ENCODE measurements around the gene MNT. TPM values are rescaled to one million over a fixed set of nuclear protein-coding genes. Genes with fewer than 3 reads are reported as not detected.
A peak's percentile ranks its signal among the peaks of the same experiment; 100 is the strongest.
"Not testable (repeated sequence)": the region's sequence is repeated elsewhere in the genome, so short reads cannot be mapped to it uniquely, and the experiment has no call there.

Gene MNT
- total and polyA plus RNA-seq, 8 donors = 10.9 to 31.9 (median 16.3) TPM

DNA sequence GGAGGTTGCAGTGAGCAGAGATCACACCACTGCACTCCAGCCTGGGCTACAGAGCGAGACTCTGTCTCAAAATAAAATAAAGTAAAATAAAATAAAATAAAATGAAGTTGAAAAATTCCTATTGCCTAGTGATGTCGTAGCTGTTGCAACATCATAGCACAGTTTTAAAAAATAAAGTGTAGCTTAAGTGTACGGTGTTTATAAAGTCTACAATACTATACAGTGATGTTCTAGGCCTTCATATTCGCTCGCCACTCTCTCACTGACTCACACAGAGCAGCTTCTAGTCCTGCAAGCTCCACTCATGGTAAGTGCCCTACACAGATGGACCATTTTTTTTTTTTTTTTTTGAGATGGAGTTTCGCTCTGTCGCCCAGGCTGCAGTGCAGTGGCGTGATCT, 43.5 kb upstream of the MNT start:
- H3K4me1 ChIP-seq = peaks cover 0 to 11% of the 10 kb centered on the region in 2 donors
- intact Hi-C loops (cut with DNase I) = no loop called here

DNA sequence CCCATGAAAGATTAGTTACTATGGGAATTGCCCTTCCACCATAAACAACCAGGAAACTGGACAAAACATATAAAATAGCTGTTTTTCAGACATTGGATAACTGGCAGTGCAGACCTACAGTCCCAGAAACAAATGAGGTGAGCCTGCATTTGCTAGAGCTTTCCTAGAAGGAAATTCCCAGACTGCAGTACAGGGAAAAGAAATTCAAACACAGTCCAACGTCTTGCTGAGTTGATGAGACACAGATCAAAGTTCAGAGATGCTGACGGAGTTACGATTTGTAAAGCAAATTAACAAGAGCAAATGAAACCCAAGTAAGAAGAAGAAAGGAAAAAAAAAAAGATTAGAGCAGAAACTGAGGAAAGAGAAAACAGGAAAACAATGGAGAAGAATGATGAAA, 41.3 kb upstream of the MNT start:
- Histone ChIP-seq H3K27ac (no peak overlapping the region), H3K9me3 (peaks cover 0 to 4% of the 10 kb centered on the region in 2 donors), H3K4me3 (no peak overlapping the region), H3K36me3 (peaks cover 0 to 19% of the 10 kb centered on the region in 2 donors), H3K27me3 (no peaks in the 10 kb centered on the region), H3K4me1 (peaks cover 0 to 25% of the 10 kb centered on the region in 2 donors)
- no peak for ATAC-seq
- TF ChIP-seq, protein P1, sequence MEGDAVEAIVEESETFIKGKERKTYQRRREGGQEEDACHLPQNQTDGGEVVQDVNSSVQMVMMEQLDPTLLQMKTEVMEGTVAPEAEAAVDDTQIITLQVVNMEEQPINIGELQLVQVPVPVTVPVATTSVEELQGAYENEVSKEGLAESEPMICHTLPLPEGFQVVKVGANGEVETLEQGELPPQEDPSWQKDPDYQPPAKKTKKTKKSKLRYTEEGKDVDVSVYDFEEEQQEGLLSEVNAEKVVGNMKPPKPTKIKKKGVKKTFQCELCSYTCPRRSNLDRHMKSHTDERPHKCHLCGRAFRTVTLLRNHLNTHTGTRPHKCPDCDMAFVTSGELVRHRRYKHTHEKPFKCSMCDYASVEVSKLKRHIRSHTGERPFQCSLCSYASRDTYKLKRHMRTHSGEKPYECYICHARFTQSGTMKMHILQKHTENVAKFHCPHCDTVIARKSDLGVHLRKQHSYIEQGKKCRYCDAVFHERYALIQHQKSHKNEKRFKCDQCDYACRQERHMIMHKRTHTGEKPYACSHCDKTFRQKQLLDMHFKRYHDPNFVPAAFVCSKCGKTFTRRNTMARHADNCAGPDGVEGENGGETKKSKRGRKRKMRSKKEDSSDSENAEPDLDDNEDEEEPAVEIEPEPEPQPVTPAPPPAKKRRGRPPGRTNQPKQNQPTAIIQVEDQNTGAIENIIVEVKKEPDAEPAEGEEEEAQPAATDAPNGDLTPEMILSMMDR (IDR thresholded peaks at IDR 0.05) = no peak
- no peak for DNase-seq
- intact Hi-C loops (cut with DNase I) = no loop called here

More for the DNA sequence above, 43.5 kb upstream of the MNT start:
- TF ChIP-seq, protein P1 (IDR thresholded peaks at IDR 0.05) = no peak
- Histone ChIP-seq H3K36me3 (peaks cover 0 to 6% of the 10 kb centered on the region in 2 donors), H3K4me3 (no peak overlapping the region), H3K9me3 (peaks cover 0 to 4% of the 10 kb centered on the region in 2 donors), H3K27me3 (no peaks in the 10 kb centered on the region), H3K27ac (no peak overlapping the region)
- ATAC-seq (no peak), DNase-seq (no peak)

DNA sequence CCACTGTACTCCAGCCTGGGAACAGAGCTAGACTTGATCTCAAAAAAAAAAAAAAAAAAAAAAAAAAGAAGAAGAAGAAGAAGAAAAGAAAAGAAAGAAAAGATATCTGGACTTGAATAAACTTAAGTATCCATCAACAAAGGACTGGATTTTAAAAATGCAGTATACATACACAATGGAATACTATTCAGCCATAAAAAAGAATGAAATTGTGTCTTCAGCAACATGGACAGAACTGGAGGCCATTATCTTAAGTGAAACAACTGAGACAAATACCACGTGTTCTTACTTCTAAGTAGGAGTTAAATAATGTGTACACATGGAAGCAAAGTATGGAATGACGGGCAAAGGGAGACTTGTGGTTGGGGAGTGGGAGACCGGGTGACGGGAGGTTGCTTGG, 40.1 kb upstream of the MNT start:
- Histone ChIP-seq H3K27me3 (no peaks in the 10 kb centered on the region), H3K9me3 (peaks cover 0 to 2% of the 10 kb centered on the region in 2 donors), H3K4me1 (peaks cover 0 to 25% of the 10 kb centered on the region in 2 donors), H3K4me3 (no peak overlapping the region), H3K36me3 (peaks cover 0 to 31% of the 10 kb centered on the region in 2 donors), H3K27ac (no peak overlapping the region)
- no peak for DNase-seq
- TF ChIP-seq, protein P1 (IDR thresholded peaks at IDR 0.05) = no peak
- no peak for ATAC-seq
- intact Hi-C loops (cut with DNase I) = no loop called here

DNA sequence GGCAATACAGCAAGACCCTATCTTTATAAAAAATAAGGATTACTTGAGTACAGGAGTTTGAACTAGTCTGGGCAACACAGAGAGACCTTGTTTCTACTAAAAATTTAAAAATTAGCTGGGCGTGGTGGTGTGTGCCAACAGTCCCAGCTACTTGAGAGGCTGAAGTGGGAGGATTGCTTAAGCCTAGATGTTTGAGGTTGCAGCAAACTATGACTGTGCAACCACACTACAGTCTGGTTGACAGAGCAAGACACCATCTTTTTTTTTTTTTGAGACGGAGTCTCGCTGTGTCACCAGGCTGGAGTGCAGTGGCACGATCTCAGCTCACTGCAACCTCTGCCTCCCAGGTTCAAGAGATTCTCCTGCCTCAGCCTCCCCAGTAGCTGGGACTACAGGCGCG, 39.1 kb upstream of the MNT start:
- H3K27me3 ChIP-seq; H3K4me3 ChIP-seq; H3K9me3 ChIP-seq; intact Hi-C loops (cut with DNase I): not testable (repeated sequence)
- ATAC-seq (peak; percentile 88), DNase-seq (peak in 1 of 4 donors; percentile 41)
- Histone ChIP-seq H3K36me3 (peaks cover 0 to 38% of the 10 kb centered on the region in 2 donors), H3K4me1 (peaks cover 0 to 25% of the 10 kb centered on the region in 2 donors), H3K27ac (peak overlapping the region; percentile 36 to 83)

DNA sequence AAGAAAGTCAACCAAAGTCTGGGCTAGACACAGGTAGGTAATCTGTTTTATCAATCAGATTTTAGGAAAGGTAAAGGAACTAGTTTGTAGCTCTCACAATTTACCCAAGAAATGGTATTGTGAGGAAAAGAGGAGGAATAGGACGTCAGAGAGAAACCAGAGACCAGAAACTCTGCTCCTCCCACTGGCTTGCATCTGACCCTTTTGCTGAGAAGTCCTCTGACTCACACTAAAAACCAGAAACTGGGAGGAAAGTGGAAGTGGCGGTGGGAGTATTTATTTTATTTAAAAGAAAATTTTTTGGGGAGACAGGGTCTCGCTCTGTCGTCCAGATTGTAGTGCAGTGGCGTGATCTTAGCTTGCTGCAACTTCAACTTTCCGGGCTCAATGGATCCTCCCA, 38.0 kb upstream of the MNT start:
- intact Hi-C loops (cut with DNase I) = no loop called here
- peaks cover 0 to 50% of the 10 kb centered on the region in 2 donors for H3K36me3 ChIP-seq
- ATAC-seq (peak; percentile 39), DNase-seq (no peak)
- H3K4me1 ChIP-seq = peaks cover 0 to 25% of the 10 kb centered on the region in 2 donors
- H3K27ac ChIP-seq = peak overlapping the region; percentile 17 to 83
- no peaks in the 10 kb centered on the region for H3K27me3 ChIP-seq
- no peak overlapping the region for H3K4me3 ChIP-seq
- TF ChIP-seq, protein P1 (IDR thresholded peaks at IDR 0.05) = no peak
- no peaks in the 10 kb centered on the region for H3K9me3 ChIP-seq

DNA sequence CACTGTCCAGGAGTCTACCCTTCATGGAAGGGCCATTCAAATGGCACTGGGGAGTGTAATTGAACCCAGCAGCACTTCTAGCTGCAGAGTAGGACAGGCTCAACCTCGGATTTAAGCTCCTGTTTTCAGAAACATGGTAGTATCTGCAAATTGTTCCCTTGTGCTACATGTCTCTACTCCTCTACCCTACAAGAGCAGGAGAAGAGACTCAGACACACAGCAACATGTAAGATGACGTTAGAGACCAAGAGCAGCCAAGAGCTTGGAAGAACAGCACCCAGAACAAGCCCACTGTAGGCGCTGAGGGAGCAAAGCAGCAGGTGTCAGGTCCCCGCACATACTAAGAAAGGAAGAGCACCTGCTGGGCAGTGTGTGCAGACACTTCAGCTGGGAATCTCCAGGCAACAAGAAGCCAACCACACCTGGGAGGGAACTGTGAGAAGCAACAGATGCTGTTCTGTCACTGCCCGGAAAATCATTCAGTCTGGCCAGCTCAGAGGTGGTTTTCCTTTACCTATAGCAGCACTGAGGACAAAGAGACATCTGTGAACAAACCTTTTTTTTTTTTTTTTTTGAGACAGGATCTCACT, 35.6 kb upstream of the MNT start:
- no peaks in the 10 kb centered on the region for H3K9me3 ChIP-seq
- DNase-seq = no peak
- ATAC-seq = no peak
- TF ChIP-seq, protein P1 (IDR thresholded peaks at IDR 0.05) = no peak
- peaks cover 0 to 25% of the 10 kb centered on the region in 2 donors for H3K4me1 ChIP-seq
- H3K27me3 ChIP-seq = no peaks in the 10 kb centered on the region
- H3K27ac ChIP-seq = no peak overlapping the region
- H3K36me3 ChIP-seq = peaks cover 0 to 61% of the 10 kb centered on the region in 2 donors
- H3K4me3 ChIP-seq = no peak overlapping the region
- intact Hi-C loops (cut with DNase I) = no loop called here
